Inflammatory macrophage treated with lipopolysaccharide for 4 hours (primary cell): ENCODE measurements around the gene LOXHD1.

ENCODE experiments used
- DNase-seq: peaks from one replicate; pipeline ENCODE4 v3.0.0-alpha.2; 2020

The LOXHD1 gene

GRCh38 chr18:46624127-46624526 lies 32.9 kb downstream of the LOXHD1 start:
- no peak for DNase-seq

DNA sequence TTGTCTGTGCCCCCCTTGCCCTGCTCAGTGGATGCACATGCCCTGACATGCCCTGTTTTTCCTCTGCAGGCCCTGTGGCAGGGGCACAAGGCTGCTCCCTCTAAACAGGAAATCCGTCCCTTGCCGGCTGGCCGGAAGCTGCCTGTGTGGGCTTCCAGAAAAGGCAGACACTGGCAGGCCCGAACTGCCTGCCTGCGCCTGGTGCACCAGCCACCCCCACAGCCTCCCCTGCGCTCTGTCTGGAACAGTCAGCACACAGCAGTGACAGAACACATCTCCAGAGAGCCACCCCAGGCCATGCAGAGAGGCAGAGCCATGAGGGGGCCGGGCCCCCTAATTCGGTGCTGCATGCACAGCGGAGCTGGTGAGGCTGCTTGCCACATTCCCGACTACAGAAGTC lies 33.5 kb downstream of the LOXHD1 start:
- DNase-seq = no peak

DNA sequence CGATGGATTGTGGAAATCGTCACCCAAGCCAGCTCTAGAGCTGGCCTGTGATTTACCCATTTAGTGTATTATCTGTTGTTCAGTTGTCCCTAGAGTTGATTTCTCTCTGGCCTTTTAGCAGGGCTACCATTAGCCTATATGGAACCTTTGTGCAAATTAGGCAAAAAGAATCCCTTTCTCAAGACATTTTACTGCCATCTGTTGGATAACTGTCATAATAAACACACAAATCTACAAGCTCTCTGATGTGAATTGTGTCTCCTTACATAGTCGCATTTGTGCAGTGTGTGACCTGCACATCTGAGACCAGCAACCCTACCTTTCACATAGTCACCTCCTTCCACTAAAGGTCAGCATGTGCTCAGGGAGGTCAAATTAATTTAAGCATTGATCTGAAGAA lies 34.0 kb downstream of the LOXHD1 start:
- peak; percentile 18 for DNase-seq

- DNase-seq = no peak
Observed at GRCh38 chr18:46622451-46622850, 34.6 kb downstream of the LOXHD1 start.

DNA sequence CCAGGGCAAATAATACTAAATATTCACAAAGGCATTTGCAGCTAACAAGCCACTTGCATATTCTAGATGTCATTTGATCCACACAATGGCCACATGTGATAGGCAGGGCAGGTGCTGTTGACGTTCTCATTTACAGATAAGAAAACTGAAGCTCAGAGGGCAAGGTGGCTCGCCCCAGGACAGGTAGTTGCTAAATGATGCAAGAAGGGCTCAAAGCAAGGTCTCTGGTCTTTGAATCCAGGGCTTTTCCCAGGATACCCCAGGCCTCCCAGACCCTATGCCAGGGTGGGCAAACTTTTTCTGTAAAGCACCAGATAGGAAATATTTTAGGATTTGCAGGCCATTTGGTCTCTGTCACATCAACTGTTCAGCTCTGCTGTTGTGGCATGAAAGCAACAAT lies 35.1 kb downstream of the LOXHD1 start:
- no peak for DNase-seq

DNA sequence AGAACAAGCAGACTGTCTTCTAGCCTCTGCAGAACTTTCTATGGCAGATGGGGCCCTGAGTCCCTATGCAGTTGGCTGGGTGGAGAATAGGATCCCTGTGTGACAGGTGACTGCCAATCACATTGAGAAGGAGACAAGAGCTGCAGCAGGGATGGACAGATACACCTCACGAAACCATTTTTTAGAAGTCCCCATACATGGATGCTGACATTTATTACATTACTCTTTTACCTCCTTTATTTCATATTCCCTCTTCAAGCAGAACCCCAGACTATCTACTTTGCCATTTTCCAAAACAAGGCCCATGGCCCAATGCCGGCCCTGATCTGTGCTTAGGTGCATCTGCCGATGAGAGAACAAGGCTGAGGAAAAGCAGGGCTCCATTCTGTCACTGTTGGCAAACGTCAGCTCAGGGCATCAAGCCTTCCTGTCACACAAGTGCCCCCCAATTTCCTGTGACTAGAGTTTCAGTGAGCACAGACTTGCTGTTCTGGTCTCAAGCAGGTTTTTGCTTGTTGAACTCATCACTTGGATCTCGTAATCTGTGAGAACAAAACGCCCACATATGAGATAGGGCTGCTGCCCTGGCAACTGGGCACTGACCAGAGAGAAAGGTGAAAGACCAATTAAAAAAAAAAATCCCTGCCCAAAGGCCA lies 35.8 kb downstream of the LOXHD1 start:
- no peak for DNase-seq

DNA sequence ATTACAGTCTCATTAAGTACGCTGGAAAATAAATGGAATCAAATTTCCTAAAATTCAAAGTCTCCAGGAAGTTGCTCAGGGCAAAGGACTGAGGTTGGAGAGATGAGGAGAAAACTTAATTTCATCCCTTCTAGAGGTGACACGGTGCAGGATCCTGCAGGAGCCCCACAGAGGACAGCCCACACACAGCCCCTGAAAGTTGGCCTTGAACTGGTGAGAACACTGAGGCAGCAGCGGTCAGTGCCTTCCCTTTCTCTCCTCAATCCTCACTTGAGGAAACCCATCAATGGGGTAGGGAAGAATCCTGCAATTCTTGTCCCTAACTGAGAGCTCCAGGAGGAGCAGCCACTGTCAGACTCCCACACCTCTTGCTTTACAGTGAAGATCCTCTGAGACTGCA lies 37.5 kb downstream of the LOXHD1 start:
- no peak for DNase-seq

DNA sequence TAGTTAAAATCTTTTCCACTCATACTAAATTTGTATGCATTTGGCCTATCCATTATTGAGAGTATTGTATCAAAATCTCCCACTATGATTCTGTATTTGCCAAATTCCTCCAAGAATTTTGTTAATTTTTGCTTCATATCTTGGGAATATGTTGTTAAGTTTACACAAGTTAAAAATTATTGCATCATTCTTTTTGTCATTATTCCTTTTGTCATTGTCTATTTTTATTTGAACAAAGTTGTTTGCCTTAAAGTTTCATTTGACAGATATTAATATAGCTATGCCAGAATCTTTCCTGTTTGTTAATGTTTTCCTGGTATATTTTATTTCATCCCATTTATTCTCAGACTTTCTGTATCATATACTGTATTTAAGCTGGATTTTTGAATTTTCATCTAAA lies 41.3 kb downstream of the LOXHD1 start:
- DNase-seq = no peak

DNA sequence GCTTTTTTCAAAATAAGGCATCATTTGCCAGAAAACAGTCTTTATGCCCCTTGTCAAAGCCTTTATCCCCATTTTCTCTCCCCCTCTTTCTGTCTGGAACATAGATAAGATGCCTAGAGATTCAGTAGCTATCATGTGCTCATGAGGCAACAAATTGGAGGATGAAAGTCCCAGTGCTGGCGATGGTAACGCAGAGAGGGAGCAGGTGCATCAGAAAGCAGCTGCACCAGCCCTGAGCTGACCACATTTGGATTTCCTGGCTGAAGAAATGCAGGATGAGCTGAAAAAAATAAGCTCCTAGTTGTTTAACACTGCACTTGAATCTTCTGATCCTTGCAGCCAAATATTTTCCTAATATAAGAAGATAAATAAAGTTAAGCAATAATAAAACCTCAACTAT lies 48.0 kb downstream of the LOXHD1 start:
- no peak for DNase-seq

- no peak for DNase-seq
Observed at GRCh38 chr18:46607926-46608325, 49.1 kb downstream of the LOXHD1 start.

GRCh38 chr18:46601141-46601805 lies 55.7 kb downstream of the LOXHD1 start:
- peak; percentile 31 for DNase-seq

DNA sequence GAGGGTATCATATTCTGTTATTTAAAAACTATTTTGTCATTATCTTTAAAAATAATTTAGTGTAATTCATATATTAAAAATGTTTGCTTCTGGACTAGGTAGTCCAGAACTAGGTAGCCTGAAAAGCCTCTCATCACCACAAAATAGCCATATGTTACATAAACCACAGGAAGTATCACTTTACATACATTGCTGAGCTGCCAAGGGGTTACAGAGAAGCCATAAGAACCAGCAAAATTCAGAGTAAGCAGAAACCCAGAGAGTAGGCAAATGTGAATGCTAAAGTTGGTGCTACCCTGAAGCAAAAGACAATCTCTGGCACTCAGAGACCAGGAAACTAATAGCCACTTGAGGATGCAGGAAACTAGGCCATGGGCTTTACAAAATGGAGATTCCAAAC lies 60.9 kb downstream of the LOXHD1 start:
- no peak for DNase-seq

GRCh38 chr18:46591783-46592391 lies 65.1 kb downstream of the LOXHD1 start:
- DNase-seq = no peak

- no peak for DNase-seq
Observed at GRCh38 chr18:46590103-46590502, 66.9 kb downstream of the LOXHD1 start.

- no peak for DNase-seq
Observed at GRCh38 chr18:46588971-46589660, 67.9 kb downstream of the LOXHD1 start.

DNA sequence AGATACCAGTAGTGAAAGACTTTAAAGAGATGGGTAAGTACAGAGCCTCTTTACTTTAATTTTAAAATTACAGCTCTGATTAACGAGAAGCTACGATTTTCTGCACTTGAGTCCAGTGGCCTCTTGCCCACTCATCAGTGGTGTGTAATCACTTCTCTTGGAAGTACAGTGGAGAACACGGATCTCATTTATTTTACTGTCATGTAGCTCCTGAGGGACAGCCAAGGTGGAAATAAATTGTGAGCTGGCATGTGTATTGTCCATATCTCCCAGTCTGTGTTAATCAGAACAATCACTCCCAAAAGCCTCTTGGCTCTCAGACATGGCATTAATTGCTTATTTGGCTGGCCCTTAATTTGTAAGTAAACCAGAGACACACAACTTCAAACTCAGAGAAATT lies 69.4 kb downstream of the LOXHD1 start:
- no peak for DNase-seq

DNA sequence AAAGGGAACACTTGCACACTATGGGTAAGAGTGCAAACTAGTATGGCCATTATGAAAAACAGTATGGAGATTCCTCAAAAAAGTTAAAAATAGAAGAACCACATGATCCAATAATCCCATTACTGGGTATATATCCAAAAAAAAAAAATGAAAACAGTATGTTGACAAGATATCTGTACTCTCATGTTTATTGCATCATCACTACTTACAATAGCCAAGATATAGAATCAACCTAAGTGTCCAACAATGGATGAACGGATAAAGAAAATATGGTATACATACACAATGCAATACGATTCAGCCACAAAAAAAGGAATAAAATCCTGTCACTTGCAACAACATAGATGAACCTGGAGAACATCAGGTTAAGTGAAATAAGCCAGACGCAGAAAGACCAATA lies 73.3 kb downstream of the LOXHD1 start:
- no peak for DNase-seq

DNA sequence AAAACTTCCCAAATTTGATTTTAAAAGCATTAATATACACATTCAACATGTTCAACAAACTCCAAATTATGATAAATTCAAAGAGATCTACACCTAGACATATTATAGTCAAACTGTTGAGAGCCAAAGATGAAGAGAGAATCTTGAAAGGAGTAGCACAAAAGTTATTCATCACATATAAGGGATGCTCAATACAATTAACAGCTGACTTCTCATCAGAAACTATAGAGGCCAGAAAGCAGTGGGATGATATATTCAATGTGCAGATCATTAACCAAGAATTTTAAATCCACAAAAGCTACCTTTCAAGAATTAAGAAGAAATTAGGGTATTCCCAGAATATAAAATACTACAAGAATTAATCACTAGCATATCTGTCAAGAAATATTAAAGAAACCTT lies 75.4 kb downstream of the LOXHD1 start:
- DNase-seq = no peak

GRCh38 chr18:46578987-46579386 lies 78.0 kb downstream of the LOXHD1 start:
- no peak for DNase-seq

GRCh38 chr18:46577546-46577945 lies 79.5 kb downstream of the LOXHD1 start:
- no peak for DNase-seq

DNA sequence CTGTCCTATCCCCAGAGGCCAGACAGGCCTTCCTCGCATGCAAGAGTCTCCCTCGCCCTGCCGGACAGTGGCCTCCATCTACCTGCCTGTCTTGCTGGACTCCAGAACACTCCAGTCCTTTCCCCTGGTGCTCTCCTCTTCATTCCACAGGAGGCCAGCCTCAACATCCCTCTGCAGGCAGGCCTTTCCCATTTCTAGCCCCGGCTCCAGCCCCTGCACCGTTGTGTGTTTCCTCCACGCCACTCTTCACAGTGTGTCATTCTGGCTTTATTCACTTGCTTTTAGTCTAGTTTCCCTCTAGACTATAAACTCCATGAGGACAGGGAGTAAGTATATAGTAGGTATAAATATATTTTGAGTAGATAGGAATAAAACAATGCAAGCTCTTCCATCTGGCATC lies 81.2 kb downstream of the LOXHD1 start:
- no peak for DNase-seq

- DNase-seq = peak; percentile 34
Observed at GRCh38 chr18:46574743-46575115, 82.3 kb downstream of the LOXHD1 start.

DNA sequence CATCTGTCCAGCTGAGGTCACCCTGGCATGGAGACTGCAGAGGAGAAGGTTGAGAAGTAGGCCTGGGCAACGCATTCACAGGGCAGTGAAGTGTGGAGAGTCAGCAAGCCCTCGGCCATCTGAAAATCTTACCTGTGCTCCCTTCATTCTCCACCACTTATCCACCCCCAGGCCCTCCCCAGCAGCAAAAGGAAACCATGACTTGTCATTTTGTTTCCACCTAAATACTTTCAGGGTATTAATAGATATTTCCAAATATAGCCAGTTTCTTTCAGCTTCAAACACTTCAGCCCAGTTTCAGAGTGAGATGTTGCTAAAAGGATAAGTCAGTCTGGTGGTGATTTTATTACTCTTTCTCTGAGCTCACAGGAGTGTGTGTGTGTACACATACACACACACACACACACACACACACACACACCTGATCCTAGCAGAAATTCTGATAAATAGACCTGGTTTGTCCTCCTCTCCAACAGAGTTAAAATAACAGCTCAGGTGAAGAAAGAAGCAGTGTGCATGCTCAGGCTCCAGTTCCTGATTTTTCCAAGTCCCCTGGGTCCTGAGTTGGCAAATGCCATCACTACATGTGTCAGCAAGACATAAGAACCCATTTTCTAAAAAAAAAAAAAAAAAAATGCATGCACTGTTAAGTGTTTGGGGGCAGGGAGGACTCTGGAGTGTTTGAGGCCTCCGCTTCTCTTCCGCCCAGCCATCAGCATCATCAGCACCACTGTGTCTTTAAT lies 82.8 kb downstream of the LOXHD1 start:
- DNase-seq = no peak
